Gastrocnemius medialis (tissue), 4 donors: ENCODE data around the gene PPFIA1.

Experiments
- CTCF ChIP-seq, 5 experiments: fragments of 450-650 bp in 3 of 5; fragments of 200-600 bp in 2 of 5; sonication (generic) in 2 of 5; IDR thresholded peaks in 4 of 5; conservative IDR thresholded peaks in 1 of 5; 1 replicate in 4 of 5; 2 replicates in 1 of 5; pipeline ENCODE4 v1.5.1; 2016 to 2019; ENCODE audit warnings: antibody characterized with exemption in 5 of 5, mild to moderate bottlenecking in 3 of 5, moderate library complexity in 3 of 5
- POLR2A ChIP-seq, 2 donors: fragments of 450-650 bp; IDR thresholded peaks; one replicate each; pipeline ENCODE4 v1.6.1; 2017; ENCODE audit warnings: antibody characterized with exemption in 2 of 2, mild to moderate bottlenecking in 2 of 2, moderate library complexity in 2 of 2

- TF ChIP-seq CTCF (IDR thresholded peaks at IDR 0.05 in 4 of 5, conservative IDR thresholded peaks at IDR 0.05 in 1 of 5) (no peak), POLR2A (IDR thresholded peaks at IDR 0.05) (no peak)
These were observed 132.2 kb downstream of the PPFIA1 start for GRCh38 chr11:70402685-70403084.
